Measurements from ENCODE around the gene KCNK5. TPM values are rescaled to one million over a fixed set of nuclear protein-coding genes. Genes with fewer than 3 reads are reported as not detected.

KCNK5 gene
- total and polyA plus RNA-seq, 7 donors: 0.06 to 0.24 (median 0.10) TPM; not detected in 1

DNA sequence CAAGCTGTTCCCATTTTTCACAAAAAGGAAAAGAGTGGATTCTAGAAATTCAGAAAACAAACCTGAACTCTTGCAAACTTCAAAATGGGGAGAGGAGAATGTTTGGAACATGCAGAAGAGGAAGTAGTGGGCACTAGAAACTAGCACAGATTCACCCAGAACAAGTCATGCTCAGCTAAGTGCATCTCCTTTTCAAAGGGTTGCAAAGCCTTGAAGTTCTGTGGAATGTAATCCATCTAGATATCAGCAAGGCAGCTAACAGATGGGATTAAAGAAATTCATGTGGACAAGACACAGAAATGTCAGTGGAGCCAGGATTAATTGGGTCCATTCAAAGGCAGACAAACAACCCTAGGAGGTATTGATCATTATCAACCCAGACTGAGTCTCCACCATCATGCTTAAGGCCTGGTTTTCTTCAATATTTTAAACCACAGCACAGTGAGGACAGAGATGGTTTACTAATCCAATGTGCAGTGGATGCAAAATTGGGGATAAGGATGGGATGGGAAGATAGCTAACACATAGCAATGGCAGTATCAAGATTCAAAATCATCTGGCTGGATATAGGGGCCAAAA, 31.3 kb downstream of the KCNK5 start:
- DNase-seq: no peak
- Histone ChIP-seq H3K27me3 (ENCODE audit: insufficient read depth in 3 of 3, low read length in 2 of 3) (no peaks in the 10 kb centered on the region), H3K4me3 (no peak overlapping the region), H3K27ac (no peak overlapping the region), H3K9me3 (no peaks in the 10 kb centered on the region), H3K4me1 (no peaks in the 10 kb centered on the region), H3K36me3 (ENCODE audit: insufficient read depth in 1 of 2, low read depth in 1 of 2) (no peaks in the 10 kb centered on the region)
- ATAC-seq: no peak
- intact Hi-C loops (cut with DNase I): no loop called here
- TF ChIP-seq, protein P1, sequence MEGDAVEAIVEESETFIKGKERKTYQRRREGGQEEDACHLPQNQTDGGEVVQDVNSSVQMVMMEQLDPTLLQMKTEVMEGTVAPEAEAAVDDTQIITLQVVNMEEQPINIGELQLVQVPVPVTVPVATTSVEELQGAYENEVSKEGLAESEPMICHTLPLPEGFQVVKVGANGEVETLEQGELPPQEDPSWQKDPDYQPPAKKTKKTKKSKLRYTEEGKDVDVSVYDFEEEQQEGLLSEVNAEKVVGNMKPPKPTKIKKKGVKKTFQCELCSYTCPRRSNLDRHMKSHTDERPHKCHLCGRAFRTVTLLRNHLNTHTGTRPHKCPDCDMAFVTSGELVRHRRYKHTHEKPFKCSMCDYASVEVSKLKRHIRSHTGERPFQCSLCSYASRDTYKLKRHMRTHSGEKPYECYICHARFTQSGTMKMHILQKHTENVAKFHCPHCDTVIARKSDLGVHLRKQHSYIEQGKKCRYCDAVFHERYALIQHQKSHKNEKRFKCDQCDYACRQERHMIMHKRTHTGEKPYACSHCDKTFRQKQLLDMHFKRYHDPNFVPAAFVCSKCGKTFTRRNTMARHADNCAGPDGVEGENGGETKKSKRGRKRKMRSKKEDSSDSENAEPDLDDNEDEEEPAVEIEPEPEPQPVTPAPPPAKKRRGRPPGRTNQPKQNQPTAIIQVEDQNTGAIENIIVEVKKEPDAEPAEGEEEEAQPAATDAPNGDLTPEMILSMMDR (IDR thresholded peaks at IDR 0.05): no peak

DNA sequence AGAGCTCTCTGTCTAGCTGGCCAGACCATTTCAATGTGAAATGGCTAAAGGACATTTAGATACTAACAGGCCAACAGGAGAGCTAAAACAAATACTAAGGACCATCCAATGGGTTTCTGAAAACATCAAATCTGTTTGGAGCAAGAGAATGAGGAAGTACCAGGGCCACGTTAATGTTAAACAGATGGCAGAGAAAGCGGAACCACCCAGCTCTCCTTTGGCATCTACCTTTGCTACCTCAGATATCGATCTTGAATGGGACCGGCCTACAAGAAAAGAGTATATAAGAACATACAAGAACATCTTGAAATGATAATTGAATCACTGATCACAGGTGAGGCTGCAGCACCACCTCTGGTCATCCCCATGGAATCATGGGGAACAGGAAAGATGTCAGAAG, 31.8 kb downstream of the KCNK5 start:
- ATAC-seq (no peak), DNase-seq (no peak)
- H3K9me3 ChIP-seq: no peaks in the 10 kb centered on the region
- TF ChIP-seq, protein P1 (IDR thresholded peaks at IDR 0.05): no peak
- no peak overlapping the region for H3K27ac ChIP-seq
- intact Hi-C loops (cut with DNase I): no loop called here
- H3K4me3 ChIP-seq: no peak overlapping the region
- H3K36me3 ChIP-seq (ENCODE audit: insufficient read depth in 1 of 2, low read depth in 1 of 2): no peaks in the 10 kb centered on the region
- no peaks in the 10 kb centered on the region for H3K27me3 ChIP-seq (ENCODE audit: insufficient read depth in 3 of 3, low read length in 2 of 3)
- no peaks in the 10 kb centered on the region for H3K4me1 ChIP-seq
- 84 to 87% (median 86%) methylated on average over 4 of the region's 4 CpGs for WGBS, 3 donors

- DNase-seq: no peak
- no peak for ATAC-seq
- Histone ChIP-seq H3K27ac (no peak overlapping the region), H3K9me3 (no peaks in the 10 kb centered on the region), H3K4me3 (no peak overlapping the region), H3K36me3 (ENCODE audit: insufficient read depth in 1 of 2, low read depth in 1 of 2) (no peaks in the 10 kb centered on the region), H3K4me1 (no peaks in the 10 kb centered on the region), H3K27me3 (ENCODE audit: insufficient read depth in 3 of 3, low read length in 2 of 3) (no peaks in the 10 kb centered on the region)
- TF ChIP-seq, protein P1 (IDR thresholded peaks at IDR 0.05): no peak
- WGBS, 3 donors: 89 to 90% (median 89%) methylated on average over 3 of the region's 3 CpGs
- intact Hi-C loops (cut with DNase I): no loop called here
Observed at GRCh38 chr6:39196673-39197091, 32.6 kb downstream of the KCNK5 start.

- no peaks in the 10 kb centered on the region for H3K27me3 ChIP-seq (ENCODE audit: insufficient read depth in 3 of 3, low read length in 2 of 3)
- H3K4me1 ChIP-seq: no peaks in the 10 kb centered on the region
- H3K27ac ChIP-seq: no peak overlapping the region
- DNase-seq (no peak), ATAC-seq (no peak)
- TF ChIP-seq, protein P1 (IDR thresholded peaks at IDR 0.05): no peak
- H3K9me3 ChIP-seq: no peaks in the 10 kb centered on the region
- H3K4me3 ChIP-seq: no peak overlapping the region
- intact Hi-C loops (cut with DNase I): no loop called here
- WGBS, 3 donors: 92 to 95% (median 94%) methylated on average over 3 of the region's 3 CpGs
- H3K36me3 ChIP-seq (ENCODE audit: insufficient read depth in 1 of 2, low read depth in 1 of 2): no peaks in the 10 kb centered on the region
Observed at GRCh38 chr6:39195792-39196385, 33.4 kb downstream of the KCNK5 start.

DNA sequence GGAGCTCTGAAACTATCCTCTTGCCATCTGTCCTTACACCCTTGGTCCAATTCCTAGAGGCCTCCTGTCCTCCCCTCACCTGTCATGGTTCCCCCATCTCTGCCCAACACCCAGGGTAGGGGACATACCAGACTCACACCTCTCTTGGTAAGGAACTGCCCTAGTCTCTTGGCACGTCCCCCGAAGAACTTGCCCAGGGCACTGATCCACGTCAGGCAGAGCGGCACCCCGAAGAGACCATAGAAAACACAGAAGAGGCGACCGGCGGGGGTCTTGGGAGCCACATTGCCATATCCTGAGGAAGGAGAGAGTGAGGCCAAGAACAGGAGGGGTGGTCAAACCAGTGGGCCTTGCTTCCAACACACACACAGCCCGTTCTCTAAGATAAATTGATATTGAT, 34.8 kb downstream of the KCNK5 start:
- DNase-seq (no peak), ATAC-seq (no peak)
- WGBS, 3 donors: 96 to 99% (median 98%) methylated on average over 9 of the region's 9 CpGs
- intact Hi-C loops (cut with DNase I): no loop called here
- TF ChIP-seq, protein P1 (IDR thresholded peaks at IDR 0.05): no peak
- no peak overlapping the region for H3K4me3 ChIP-seq
- H3K27ac ChIP-seq: no peak overlapping the region
- H3K4me1 ChIP-seq: no peaks in the 10 kb centered on the region
- H3K9me3 ChIP-seq: no peaks in the 10 kb centered on the region
- H3K36me3 ChIP-seq (ENCODE audit: insufficient read depth in 1 of 2, low read depth in 1 of 2): no peaks in the 10 kb centered on the region
- no peaks in the 10 kb centered on the region for H3K27me3 ChIP-seq (ENCODE audit: insufficient read depth in 3 of 3, low read length in 2 of 3)

Measured in psoas muscle (tissue), 8 donors.